HL-60 (cell line): Measurements from ENCODE around the gene ANO6.

Source experiments
- CTCF ChIP-seq: IDR thresholded peaks from one replicate; pipeline ENCODE4 v1.5.1; 2011; ENCODE audit warnings: low read length, control low read depth, inconsistent platforms; ENCODE audit not compliant: insufficient read depth
- GABPA ChIP-seq: IDR thresholded peaks from 2 replicates; pipeline ENCODE4 v1.6.1; 2012; ENCODE audit warnings: low read depth
- POLR2AphosphoS5 ChIP-seq: IDR thresholded peaks from 2 replicates; pipeline ENCODE4 v1.6.1; 2012; ENCODE audit warnings: low read depth
- REST ChIP-seq: IDR thresholded peaks from 2 replicates; pipeline ENCODE4 v1.6.1; 2012; ENCODE audit warnings: low read depth; ENCODE audit not compliant: insufficient replicate concordance
- SPI1 ChIP-seq: IDR thresholded peaks from 2 replicates; pipeline ENCODE4 v1.6.1; 2012; ENCODE audit warnings: low read depth, mild to moderate bottlenecking, borderline replicate concordance

GRCh38 chr12:45183246-45183645 lies 32.6 kb upstream of the ANO6 start:
- TF ChIP-seq CTCF (no peak), REST (no peak), SPI1 (no peak), POLR2AphosphoS5 (no peak), GABPA (no peak)
